ENCODE results near the gene CD8A.

GRCh38 chr2:86774862-86775261 lies 15.9 kb downstream of the CD8A start:
- TF ChIP-seq CTCF (IDR thresholded peaks at IDR 0.05; ENCODE audit: insufficient read depth, low read length) (no peak), GABPA (IDR thresholded peaks at IDR 0.05; ENCODE audit: low read depth) (no peak), REST (IDR thresholded peaks at IDR 0.05; ENCODE audit: insufficient replicate concordance, low read depth) (no peak)

Measured in HL-60 (cell line).